HL-60 (cell line): ENCODE measurements around the gene HLA-DQA1.

Experiments
- GABPA ChIP-seq: IDR thresholded peaks from 2 replicates; pipeline ENCODE4 v1.6.1; 2012; ENCODE audit warnings: low read depth
- POLR2AphosphoS5 ChIP-seq: IDR thresholded peaks from 2 replicates; pipeline ENCODE4 v1.6.1; 2012; ENCODE audit warnings: low read depth
- SPI1 ChIP-seq: IDR thresholded peaks from 2 replicates; pipeline ENCODE4 v1.6.1; 2012; ENCODE audit warnings: low read depth, mild to moderate bottlenecking, borderline replicate concordance
- TF ChIP-seq, protein P1 (sequence below): IDR thresholded peaks from 2 replicates; pipeline ENCODE4 v1.6.1; 2012; ENCODE audit warnings: low read depth; ENCODE audit not compliant: insufficient replicate concordance
- TF ChIP-seq, protein P2 (sequence below): IDR thresholded peaks from one replicate; pipeline ENCODE4 v1.5.1; 2011; ENCODE audit warnings: low read length, control low read depth, inconsistent platforms; ENCODE audit not compliant: insufficient read depth

DNA sequence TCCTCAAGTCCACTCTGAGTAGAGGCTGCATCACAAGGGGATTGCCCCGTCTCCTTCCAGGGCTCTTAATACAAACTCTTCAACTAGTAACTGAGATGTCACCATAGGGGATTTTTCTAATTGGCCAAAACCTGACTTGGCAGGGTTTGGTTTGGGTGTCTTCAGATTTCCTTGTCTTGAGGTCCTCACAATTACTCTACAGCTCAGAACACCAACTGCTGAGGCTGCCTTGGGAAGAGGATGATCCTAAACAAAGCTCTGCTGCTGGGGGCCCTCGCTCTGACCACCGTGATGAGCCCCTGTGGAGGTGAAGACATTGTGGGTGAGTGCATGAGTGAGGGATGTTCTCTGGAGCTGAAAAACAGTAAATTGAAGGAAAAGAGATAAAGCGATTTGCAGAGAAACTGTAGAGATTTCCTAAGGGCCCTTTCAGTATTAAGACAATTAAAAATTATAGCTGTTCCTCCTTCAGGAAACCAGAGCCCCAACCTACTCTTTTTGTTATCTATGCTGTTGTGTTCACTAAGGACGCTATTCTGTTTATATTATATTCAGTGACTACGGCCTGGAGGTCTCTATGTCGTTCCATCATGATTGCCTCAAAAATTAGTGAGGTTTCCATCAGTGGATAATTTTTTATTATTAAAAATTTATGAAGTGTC, at the start of gene HLA-DQA1:
- TF ChIP-seq, protein P1, sequence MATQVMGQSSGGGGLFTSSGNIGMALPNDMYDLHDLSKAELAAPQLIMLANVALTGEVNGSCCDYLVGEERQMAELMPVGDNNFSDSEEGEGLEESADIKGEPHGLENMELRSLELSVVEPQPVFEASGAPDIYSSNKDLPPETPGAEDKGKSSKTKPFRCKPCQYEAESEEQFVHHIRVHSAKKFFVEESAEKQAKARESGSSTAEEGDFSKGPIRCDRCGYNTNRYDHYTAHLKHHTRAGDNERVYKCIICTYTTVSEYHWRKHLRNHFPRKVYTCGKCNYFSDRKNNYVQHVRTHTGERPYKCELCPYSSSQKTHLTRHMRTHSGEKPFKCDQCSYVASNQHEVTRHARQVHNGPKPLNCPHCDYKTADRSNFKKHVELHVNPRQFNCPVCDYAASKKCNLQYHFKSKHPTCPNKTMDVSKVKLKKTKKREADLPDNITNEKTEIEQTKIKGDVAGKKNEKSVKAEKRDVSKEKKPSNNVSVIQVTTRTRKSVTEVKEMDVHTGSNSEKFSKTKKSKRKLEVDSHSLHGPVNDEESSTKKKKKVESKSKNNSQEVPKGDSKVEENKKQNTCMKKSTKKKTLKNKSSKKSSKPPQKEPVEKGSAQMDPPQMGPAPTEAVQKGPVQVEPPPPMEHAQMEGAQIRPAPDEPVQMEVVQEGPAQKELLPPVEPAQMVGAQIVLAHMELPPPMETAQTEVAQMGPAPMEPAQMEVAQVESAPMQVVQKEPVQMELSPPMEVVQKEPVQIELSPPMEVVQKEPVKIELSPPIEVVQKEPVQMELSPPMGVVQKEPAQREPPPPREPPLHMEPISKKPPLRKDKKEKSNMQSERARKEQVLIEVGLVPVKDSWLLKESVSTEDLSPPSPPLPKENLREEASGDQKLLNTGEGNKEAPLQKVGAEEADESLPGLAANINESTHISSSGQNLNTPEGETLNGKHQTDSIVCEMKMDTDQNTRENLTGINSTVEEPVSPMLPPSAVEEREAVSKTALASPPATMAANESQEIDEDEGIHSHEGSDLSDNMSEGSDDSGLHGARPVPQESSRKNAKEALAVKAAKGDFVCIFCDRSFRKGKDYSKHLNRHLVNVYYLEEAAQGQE = no peak
- TF ChIP-seq, protein P2, sequence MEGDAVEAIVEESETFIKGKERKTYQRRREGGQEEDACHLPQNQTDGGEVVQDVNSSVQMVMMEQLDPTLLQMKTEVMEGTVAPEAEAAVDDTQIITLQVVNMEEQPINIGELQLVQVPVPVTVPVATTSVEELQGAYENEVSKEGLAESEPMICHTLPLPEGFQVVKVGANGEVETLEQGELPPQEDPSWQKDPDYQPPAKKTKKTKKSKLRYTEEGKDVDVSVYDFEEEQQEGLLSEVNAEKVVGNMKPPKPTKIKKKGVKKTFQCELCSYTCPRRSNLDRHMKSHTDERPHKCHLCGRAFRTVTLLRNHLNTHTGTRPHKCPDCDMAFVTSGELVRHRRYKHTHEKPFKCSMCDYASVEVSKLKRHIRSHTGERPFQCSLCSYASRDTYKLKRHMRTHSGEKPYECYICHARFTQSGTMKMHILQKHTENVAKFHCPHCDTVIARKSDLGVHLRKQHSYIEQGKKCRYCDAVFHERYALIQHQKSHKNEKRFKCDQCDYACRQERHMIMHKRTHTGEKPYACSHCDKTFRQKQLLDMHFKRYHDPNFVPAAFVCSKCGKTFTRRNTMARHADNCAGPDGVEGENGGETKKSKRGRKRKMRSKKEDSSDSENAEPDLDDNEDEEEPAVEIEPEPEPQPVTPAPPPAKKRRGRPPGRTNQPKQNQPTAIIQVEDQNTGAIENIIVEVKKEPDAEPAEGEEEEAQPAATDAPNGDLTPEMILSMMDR = no peak
- TF ChIP-seq POLR2AphosphoS5 (no peak), SPI1 (no peak), GABPA (no peak)
